ENCODE data around the gene PGLYRP4. TPM values are rescaled to one million over a fixed set of nuclear protein-coding genes. Genes with fewer than 3 reads are reported as not detected.
A peak's percentile ranks its signal among the peaks of the same experiment; 100 is the strongest.

Gene PGLYRP4
- total and polyA plus RNA-seq, 5 donors from 2014 or later = 0.08 to 0.22 (median 0.20) TPM; not detected in 2

GRCh38 chr1:153305682-153306081, 43.0 kb downstream of the PGLYRP4 start:
- Histone ChIP-seq H3K27ac (ENCODE audit: insufficient read depth, low read length, poor library complexity, severe bottlenecking) (no peak overlapping the region), H3K27me3 (ENCODE audit: control insufficient read depth, insufficient read depth, low read length) (peaks cover 2% of the 10 kb centered on the region), H3K36me3 (ENCODE audit: control insufficient read depth, insufficient read depth, low read length) (no peaks in the 10 kb centered on the region), H3K4me3 (ENCODE audit: low read depth, low read length) (no peak overlapping the region), H3K4me1 (ENCODE audit: control insufficient read depth, insufficient read depth, low read length, poor library complexity, severe bottlenecking) (no peaks in the 10 kb centered on the region), H3K9me3 (ENCODE audit: control insufficient read depth in 2 of 2, low read length in 2 of 2) (no peaks in the 10 kb centered on the region)
- Mint-ChIP-seq H3K4me1 (peaks cover 0 to 2% (median 0%) of the 10 kb centered on the region in 4 donors), H3K27ac (no peak overlapping the region), H3K9me3 (peaks cover 0 to 3% (median 0%) of the 10 kb centered on the region in 7 donors), H3K36me3 (no peaks in the 10 kb centered on the region), H3K4me3 (no peak overlapping the region), H3K27me3 (peaks cover 4% of the 10 kb centered on the region)
- no peak for DNase-seq
- no peak for ATAC-seq (ENCODE audit: low read depth in 2 of 2)

- no peak overlapping the region for H3K4me3 Mint-ChIP-seq
- no peak overlapping the region for H3K27ac Mint-ChIP-seq
- H3K9me3 Mint-ChIP-seq = peaks cover 0 to 2% (median 0%) of the 10 kb centered on the region in 7 donors
- no peak overlapping the region for H3K4me3 ChIP-seq (ENCODE audit: low read depth, low read length)
- ATAC-seq (ENCODE audit: low read depth in 2 of 2) (no peak), DNase-seq (no peak)
- H3K4me1 Mint-ChIP-seq = no peaks in the 10 kb centered on the region
- no peaks in the 10 kb centered on the region for H3K36me3 Mint-ChIP-seq
- H3K27me3 Mint-ChIP-seq = peaks cover 4% of the 10 kb centered on the region
- peaks cover 2% of the 10 kb centered on the region for H3K27me3 ChIP-seq (ENCODE audit: control insufficient read depth, insufficient read depth, low read length)
- H3K36me3 ChIP-seq (ENCODE audit: control insufficient read depth, insufficient read depth, low read length) = no peaks in the 10 kb centered on the region
- H3K27ac ChIP-seq (ENCODE audit: insufficient read depth, low read length, poor library complexity, severe bottlenecking) = no peak overlapping the region
- H3K4me1 ChIP-seq (ENCODE audit: control insufficient read depth, insufficient read depth, low read length, poor library complexity, severe bottlenecking) = no peaks in the 10 kb centered on the region
- H3K9me3 ChIP-seq (ENCODE audit: control insufficient read depth in 2 of 2, low read length in 2 of 2) = no peaks in the 10 kb centered on the region
These were observed 46.3 kb downstream of the PGLYRP4 start for GRCh38 chr1:153302308-153302707.

- DNase-seq (peak in 1 of 3 donors; percentile 24), ATAC-seq (ENCODE audit: low read depth in 2 of 2) (no peak)
- Mint-ChIP-seq H3K36me3 (no peaks in the 10 kb centered on the region), H3K4me3 (peak overlapping the region in 3 of 4 donors; percentile 24 to 51 (median 42)), H3K27me3 (no peaks in the 10 kb centered on the region), H3K9me3 (no peaks in the 10 kb centered on the region), H3K27ac (peak overlapping the region in 1 of 3 donors; percentile 76), H3K4me1 (peaks cover 0 to 30% (median 11%) of the 10 kb centered on the region in 4 donors)
- Histone ChIP-seq H3K27me3 (ENCODE audit: control insufficient read depth, insufficient read depth, low read length) (no peaks in the 10 kb centered on the region), H3K4me3 (ENCODE audit: low read depth, low read length) (peak overlapping the region; percentile 19), H3K36me3 (ENCODE audit: control insufficient read depth, insufficient read depth, low read length) (no peaks in the 10 kb centered on the region), H3K9me3 (ENCODE audit: control insufficient read depth in 2 of 2, low read length in 2 of 2) (no peaks in the 10 kb centered on the region), H3K4me1 (ENCODE audit: control insufficient read depth, insufficient read depth, low read length, poor library complexity, severe bottlenecking) (peaks cover 11% of the 10 kb centered on the region), H3K27ac (ENCODE audit: insufficient read depth, low read length, poor library complexity, severe bottlenecking) (no peak overlapping the region)
These were observed 54.8 kb downstream of the PGLYRP4 start for GRCh38 chr1:153293851-153294250.

GRCh38 chr1:153293480-153293775, 55.2 kb downstream of the PGLYRP4 start:
- H3K27ac Mint-ChIP-seq = peak overlapping the region in 1 of 3 donors; percentile 76
- Histone ChIP-seq H3K9me3 (ENCODE audit: control insufficient read depth in 2 of 2, low read length in 2 of 2) (no peaks in the 10 kb centered on the region), H3K27me3 (ENCODE audit: control insufficient read depth, insufficient read depth, low read length) (no peaks in the 10 kb centered on the region), H3K4me1 (ENCODE audit: control insufficient read depth, insufficient read depth, low read length, poor library complexity, severe bottlenecking) (peaks cover 11% of the 10 kb centered on the region), H3K27ac (ENCODE audit: insufficient read depth, low read length, poor library complexity, severe bottlenecking) (no peak overlapping the region), H3K4me3 (ENCODE audit: low read depth, low read length) (peak overlapping the region; percentile 19), H3K36me3 (ENCODE audit: control insufficient read depth, insufficient read depth, low read length) (no peaks in the 10 kb centered on the region)
- H3K4me1 Mint-ChIP-seq = peaks cover 0 to 30% (median 11%) of the 10 kb centered on the region in 4 donors
- ATAC-seq (ENCODE audit: low read depth in 2 of 2) = no peak
- no peaks in the 10 kb centered on the region for H3K27me3 Mint-ChIP-seq
- DNase-seq = no peak
- no peaks in the 10 kb centered on the region for H3K9me3 Mint-ChIP-seq
- peak overlapping the region in 1 of 4 donors; percentile 22 for H3K4me3 Mint-ChIP-seq
- no peaks in the 10 kb centered on the region for H3K36me3 Mint-ChIP-seq

GRCh38 chr1:153292740-153293479, 55.7 kb downstream of the PGLYRP4 start:
- Mint-ChIP-seq H3K4me1 (peaks cover 0 to 30% (median 11%) of the 10 kb centered on the region in 4 donors), H3K27ac (peak overlapping the region; percentile 20 to 76 (median 22)), H3K36me3 (no peaks in the 10 kb centered on the region), H3K4me3 (peak overlapping the region in 1 of 4 donors; percentile 22), H3K27me3 (no peaks in the 10 kb centered on the region), H3K9me3 (no peaks in the 10 kb centered on the region)
- Histone ChIP-seq H3K4me3 (ENCODE audit: low read depth, low read length) (no peak overlapping the region), H3K27ac (ENCODE audit: insufficient read depth, low read length, poor library complexity, severe bottlenecking) (no peak overlapping the region), H3K36me3 (ENCODE audit: control insufficient read depth, insufficient read depth, low read length) (no peaks in the 10 kb centered on the region), H3K27me3 (ENCODE audit: control insufficient read depth, insufficient read depth, low read length) (no peaks in the 10 kb centered on the region), H3K9me3 (ENCODE audit: control insufficient read depth in 2 of 2, low read length in 2 of 2) (no peaks in the 10 kb centered on the region), H3K4me1 (ENCODE audit: control insufficient read depth, insufficient read depth, low read length, poor library complexity, severe bottlenecking) (peaks cover 11% of the 10 kb centered on the region)
- ATAC-seq (ENCODE audit: low read depth in 2 of 2) (no peak), DNase-seq (no peak)

GRCh38 chr1:153292185-153292584, 56.5 kb downstream of the PGLYRP4 start:
- H3K27me3 Mint-ChIP-seq = no peaks in the 10 kb centered on the region
- no peak overlapping the region for H3K27ac Mint-ChIP-seq
- H3K4me3 ChIP-seq (ENCODE audit: low read depth, low read length) = no peak overlapping the region
- no peaks in the 10 kb centered on the region for H3K9me3 Mint-ChIP-seq
- no peak for DNase-seq
- H3K4me1 ChIP-seq (ENCODE audit: control insufficient read depth, insufficient read depth, low read length, poor library complexity, severe bottlenecking) = peaks cover 11% of the 10 kb centered on the region
- H3K36me3 Mint-ChIP-seq = no peaks in the 10 kb centered on the region
- H3K27ac ChIP-seq (ENCODE audit: insufficient read depth, low read length, poor library complexity, severe bottlenecking) = no peak overlapping the region
- H3K4me3 Mint-ChIP-seq = no peak overlapping the region
- ATAC-seq (ENCODE audit: low read depth in 2 of 2) = no peak
- no peaks in the 10 kb centered on the region for H3K27me3 ChIP-seq (ENCODE audit: control insufficient read depth, insufficient read depth, low read length)
- H3K4me1 Mint-ChIP-seq = peaks cover 0 to 30% (median 11%) of the 10 kb centered on the region in 4 donors
- no peaks in the 10 kb centered on the region for H3K9me3 ChIP-seq (ENCODE audit: control insufficient read depth in 2 of 2, low read length in 2 of 2)
- no peaks in the 10 kb centered on the region for H3K36me3 ChIP-seq (ENCODE audit: control insufficient read depth, insufficient read depth, low read length)

- DNase-seq (no peak), ATAC-seq (ENCODE audit: low read depth in 2 of 2) (no peak)
- H3K4me3 ChIP-seq (ENCODE audit: low read depth, low read length) = peak overlapping the region; percentile 7
- peak overlapping the region in 2 of 4 donors; percentile 6 to 54 for H3K4me3 Mint-ChIP-seq
- no peak overlapping the region for H3K27ac ChIP-seq (ENCODE audit: insufficient read depth, low read length, poor library complexity, severe bottlenecking)
- H3K27me3 Mint-ChIP-seq = no peaks in the 10 kb centered on the region
- peaks cover 0 to 30% (median 11%) of the 10 kb centered on the region in 4 donors for H3K4me1 Mint-ChIP-seq
- H3K9me3 ChIP-seq (ENCODE audit: control insufficient read depth in 2 of 2, low read length in 2 of 2) = no peaks in the 10 kb centered on the region
- H3K4me1 ChIP-seq (ENCODE audit: control insufficient read depth, insufficient read depth, low read length, poor library complexity, severe bottlenecking) = peaks cover 11% of the 10 kb centered on the region
- H3K36me3 Mint-ChIP-seq = no peaks in the 10 kb centered on the region
- no peaks in the 10 kb centered on the region for H3K9me3 Mint-ChIP-seq
- H3K36me3 ChIP-seq (ENCODE audit: control insufficient read depth, insufficient read depth, low read length) = no peaks in the 10 kb centered on the region
- no peaks in the 10 kb centered on the region for H3K27me3 ChIP-seq (ENCODE audit: control insufficient read depth, insufficient read depth, low read length)
- H3K27ac Mint-ChIP-seq = peak overlapping the region in 1 of 3 donors; percentile 19
These were observed 57.1 kb downstream of the PGLYRP4 start for GRCh38 chr1:153291514-153291913.

All from CD4-positive, CD25-positive, alpha-beta regulatory T cell (primary cell).